Activated gamma-delta T cell treated with Interleukin-2 at 50 U/mL for 16 hours (primary cell): Measurements from ENCODE around the gene VRK2.
"Not testable (repeated sequence)": the region's sequence is repeated elsewhere in the genome, so short reads cannot be mapped to it uniquely, and the experiment has no call there.

ENCODE experiments used
- DNase-seq: peaks from one replicate; pipeline ENCODE4 v3.0.0-alpha.2; 2020

VRK2 gene

GRCh38 chr2:58110765-58111164 is 64.2 kb downstream of the VRK2 start:
- DNase-seq = no peak

GRCh38 chr2:58113563-58113962 is 67.0 kb downstream of the VRK2 start:
- not testable (repeated sequence) for DNase-seq

GRCh38 chr2:58120626-58121229 is 74.1 kb downstream of the VRK2 start:
- DNase-seq = no peak

- DNase-seq = no peak
Observed at GRCh38 chr2:58122040-58122439, 75.4 kb downstream of the VRK2 start.

DNA sequence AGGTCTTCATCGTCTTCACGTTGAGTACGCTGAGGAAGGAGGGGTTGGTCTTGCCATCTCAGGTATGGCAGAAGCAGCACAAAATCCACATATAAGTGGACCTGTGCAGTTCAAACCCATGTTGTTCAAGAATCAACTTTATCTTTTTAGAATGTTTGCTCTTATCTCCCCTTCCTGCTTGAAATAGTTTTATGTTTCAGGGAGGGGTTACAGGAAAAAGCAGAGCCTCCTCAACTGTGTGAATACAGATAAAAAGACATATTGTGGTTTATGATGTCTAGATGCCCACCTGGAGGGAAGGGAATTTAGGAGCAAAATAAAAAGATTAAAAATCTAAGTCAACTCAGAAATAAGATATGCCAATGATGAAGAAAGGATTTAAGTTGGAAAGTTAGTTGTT is 75.9 kb downstream of the VRK2 start:
- no peak for DNase-seq

DNA sequence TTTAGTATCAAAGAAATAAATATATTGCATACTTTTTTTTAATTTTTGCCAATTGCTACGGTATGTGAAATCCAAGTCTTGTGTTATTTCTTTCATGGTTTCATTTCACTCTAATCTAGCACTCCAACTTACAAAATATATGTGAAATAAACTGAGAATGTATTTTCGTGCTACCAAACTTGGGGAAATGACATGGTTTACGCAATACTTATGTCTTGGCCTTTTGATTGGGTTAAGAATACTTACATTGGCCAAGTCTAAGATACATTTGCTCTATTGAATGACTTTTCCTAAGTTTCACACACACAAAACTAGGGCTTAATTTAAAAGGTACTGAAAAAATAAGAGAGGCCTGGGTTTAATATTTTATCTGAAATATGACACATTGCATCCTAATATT is 80.5 kb downstream of the VRK2 start:
- no peak for DNase-seq

GRCh38 chr2:58130238-58130637 is 83.6 kb downstream of the VRK2 start:
- no peak for DNase-seq

DNA sequence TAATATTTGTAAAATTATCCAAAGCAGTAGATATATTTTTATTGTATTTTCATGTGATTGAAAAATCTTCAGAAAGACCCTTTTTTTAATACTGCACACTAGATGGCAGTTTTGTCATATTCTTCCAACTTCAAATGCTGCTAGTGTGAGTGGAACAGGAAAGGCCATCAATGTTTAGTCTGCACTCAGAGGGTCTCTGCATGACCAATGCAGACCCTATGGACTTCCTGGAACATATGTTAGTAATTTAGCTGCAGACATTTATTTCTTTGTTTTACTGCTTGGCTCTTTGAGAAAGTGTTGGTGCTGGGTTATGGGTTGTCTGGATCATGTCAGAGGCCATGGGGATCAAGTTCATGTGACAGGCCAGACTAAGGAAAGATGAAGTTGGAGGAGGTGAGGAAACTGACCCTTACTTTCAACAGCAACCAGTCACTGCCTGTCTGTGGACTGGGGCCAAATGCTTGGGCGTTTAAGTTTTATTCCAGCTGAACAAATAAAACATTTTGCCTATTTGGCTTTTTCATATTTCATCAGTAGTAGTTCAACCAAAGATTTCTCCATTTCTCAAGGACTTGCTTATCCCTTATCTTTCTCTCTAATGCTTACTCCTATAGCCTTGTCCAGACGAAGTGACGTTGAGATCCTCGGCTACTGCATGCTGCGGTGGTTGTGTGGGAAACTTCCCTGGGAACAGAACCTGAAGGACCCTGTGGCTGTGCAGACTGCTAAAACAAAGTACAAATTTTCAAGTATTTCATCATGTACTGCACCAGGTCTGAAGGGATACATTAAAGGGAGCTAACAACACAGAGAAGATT is 84.8 kb downstream of the VRK2 start:
- DNase-seq = no peak

DNA sequence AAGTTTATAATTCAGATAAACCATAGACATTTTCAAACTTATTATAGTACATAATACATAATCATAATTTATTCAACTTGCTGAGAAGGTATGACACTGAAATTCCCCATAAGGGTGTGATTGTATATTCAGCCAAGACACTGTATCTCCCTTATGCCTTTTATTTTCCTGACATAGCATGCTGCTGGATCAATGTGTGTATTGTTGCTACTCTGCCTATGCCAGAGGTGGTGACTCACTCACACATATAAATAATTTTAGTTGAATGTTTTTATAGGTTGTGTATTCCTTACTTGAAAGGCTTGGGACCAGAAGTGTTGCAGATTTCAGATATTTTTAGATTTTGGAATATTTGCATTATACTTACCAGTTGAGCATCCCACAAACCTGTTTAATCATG is 86.8 kb downstream of the VRK2 start:
- no peak for DNase-seq

GRCh38 chr2:58135861-58136260 is 89.3 kb downstream of the VRK2 start:
- no peak for DNase-seq

- DNase-seq = no peak
Observed at GRCh38 chr2:58137221-58137620, 90.6 kb downstream of the VRK2 start.

DNA sequence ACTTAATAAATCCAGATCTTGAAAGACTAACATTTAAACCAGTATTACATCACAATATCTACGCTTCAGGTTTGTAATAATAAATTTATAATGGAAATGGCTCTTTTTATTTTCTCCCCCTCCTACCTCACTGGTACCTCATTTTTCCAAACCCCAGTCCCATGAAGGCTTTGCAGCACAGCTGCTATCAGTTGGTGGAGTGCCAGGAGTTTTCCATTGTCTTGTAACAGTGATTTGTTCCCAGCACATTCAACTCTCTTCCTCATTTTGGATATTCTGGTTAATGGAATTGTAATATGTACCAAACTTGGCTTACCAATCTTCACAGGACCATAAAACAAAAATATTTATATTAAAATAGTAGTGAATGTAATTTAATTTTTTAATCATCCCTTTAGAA is 91.2 kb downstream of the VRK2 start:
- DNase-seq = no peak

DNA sequence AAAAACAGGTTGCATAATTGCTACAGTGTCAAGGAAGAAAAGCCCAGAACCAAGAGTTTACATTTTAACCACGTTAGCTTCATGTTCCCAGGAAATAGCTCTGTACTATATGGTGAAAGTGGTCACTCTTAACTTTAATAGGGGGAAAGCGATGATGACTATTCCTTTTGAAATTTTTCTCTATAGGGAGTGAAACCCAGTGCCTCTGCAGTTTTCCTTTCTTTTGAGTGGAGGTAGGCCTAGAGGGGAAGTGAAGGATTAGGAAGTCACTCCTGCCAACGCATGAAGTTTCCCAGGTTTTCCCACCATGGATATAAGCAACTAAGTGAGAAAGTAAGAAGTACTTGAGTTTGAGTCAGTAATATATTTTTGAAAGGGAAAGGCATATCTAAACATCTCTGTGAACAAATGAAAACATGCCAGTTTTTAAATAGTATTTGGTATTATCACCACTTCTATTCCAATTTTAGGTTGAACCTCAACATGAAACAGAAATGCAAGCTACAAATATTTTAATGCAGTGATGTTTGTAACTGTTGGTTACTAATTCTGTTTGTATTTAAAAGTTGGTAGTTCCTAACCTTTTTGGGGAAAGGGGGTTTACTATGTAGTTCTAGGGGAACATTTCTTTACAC is 91.9 kb downstream of the VRK2 start:
- no peak for DNase-seq

DNA sequence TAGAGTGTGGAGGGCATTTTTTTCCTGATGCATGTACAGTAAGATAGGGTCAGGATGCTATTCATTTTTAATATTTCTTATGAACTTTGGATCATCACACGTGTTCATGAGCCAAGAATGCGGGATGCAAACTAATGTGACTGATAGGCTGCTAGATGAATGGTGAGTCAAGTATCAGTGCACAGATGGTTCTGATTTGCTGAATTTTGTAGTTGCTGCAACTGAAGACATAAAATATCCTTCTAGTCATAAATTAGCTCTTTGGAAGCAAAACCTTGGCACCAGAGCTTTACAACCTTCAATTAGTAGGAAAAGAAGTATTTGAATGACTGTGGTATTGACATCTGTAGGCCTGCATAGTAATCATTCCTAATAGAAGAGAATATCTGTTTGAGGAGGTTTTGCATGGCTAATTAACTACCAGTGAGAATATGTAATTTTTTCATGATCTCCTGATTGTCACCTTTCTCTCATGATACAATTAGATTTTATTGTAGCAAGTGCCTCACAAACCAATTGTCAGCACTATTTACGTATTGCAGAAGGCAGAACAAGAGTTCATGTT is 94.0 kb downstream of the VRK2 start:
- no peak for DNase-seq

DNA sequence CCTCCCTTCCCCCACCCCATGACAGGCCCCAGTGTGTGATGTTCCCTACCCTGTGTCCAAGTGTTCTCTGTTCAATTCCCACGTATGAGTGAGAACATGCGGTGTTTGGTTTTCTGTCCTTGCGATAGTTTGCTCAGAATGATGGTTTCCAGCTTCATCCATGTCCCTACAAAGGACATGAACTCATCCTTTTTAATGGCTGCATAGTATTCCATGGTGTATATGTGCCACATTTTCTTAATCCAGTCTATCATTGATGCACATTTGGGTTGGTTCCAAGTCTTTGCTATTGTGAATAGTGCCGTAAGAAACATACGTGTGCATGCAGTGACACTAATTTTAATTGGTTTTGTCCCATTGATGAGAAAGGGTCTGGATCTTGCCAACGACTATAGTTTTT is 99.2 kb downstream of the VRK2 start:
- DNase-seq = not testable (repeated sequence)

DNA sequence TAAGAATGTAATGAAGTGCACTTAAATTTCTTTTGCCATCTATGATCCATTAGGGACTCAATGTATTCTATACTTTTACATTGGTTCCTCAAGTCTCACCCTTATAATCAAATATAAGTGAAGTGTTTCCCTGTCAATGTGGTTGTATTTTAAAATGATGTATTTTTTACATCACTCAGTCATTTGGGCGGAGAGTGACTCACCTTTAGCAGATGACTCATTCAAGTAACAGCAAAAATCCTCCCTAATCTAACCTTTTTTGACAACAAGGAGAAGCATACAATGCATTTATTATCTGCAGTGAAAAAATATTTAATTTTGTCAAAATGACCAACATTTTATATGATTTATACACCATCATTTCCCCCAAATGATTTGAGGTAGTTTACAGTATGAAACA is 100.1 kb downstream of the VRK2 start:
- DNase-seq = no peak

DNA sequence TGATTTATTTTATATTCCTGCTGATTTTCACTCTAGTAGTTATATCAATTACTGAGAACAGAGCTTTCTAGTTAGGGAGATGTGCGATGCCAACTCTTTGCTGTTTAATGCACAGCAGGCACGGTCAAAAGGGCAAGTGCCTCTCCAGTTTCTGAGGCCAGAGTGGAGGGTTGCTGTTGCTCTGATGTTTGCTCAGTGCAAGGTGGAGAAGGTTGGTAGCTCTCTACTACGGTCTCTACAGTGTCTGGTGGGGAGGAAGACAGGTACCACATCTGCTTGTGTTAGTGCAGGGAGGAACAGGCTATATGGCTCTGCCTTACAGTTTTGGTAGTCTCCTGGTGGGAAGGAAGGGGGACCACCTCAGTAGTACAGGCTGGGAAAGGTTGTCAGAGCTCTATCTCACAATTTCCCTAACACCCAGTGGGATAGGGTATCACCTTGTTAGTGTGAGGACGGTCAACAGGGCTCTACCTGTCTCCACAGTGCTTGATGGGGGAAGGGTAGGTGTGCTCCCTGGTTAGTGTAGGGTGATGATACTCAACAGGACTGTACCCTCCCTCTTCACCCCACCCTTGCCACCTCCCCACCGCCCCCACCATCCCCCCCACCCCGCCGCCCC is 108.7 kb downstream of the VRK2 start:
- DNase-seq = no peak

- no peak for DNase-seq
Observed at GRCh38 chr2:58156780-58157179, 110.2 kb downstream of the VRK2 start.

DNA sequence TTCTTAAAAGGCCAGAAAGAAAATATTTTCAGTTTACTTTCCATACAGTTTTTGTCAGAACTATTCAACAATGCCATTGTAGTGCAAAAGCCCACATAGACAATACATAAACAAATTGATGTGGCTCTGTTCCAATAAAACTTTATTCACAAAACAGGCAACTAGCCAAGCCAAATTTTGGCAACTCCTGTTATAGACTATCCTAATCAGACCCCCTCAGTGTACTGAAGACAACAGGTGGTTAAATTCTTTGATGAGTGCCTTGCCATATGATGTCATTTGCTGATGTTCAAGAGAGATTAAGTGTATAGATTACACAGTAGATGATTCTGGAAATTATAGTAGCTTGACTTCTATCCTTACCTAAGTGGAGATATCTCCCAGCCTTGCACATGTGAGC is 111.1 kb downstream of the VRK2 start:
- DNase-seq = no peak

DNA sequence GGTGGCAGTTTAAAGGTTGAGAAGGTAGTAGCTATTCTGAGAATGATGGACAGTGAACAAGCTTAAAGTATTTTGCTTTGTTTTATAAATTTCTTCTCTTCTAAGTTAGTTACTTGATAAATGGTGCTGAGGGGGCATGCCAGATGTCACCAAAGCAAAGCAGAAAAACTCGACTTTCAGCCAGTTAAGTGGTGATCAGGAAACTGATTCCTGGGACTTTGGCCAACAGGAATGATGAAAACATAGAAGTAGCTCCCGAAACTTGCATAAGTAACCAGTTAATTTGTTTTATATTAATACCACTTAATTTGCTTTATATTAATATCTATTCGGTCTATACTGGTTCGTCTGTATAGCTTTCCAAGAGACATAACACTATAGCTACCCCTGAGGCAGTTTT is 111.9 kb downstream of the VRK2 start:
- DNase-seq = no peak

DNA sequence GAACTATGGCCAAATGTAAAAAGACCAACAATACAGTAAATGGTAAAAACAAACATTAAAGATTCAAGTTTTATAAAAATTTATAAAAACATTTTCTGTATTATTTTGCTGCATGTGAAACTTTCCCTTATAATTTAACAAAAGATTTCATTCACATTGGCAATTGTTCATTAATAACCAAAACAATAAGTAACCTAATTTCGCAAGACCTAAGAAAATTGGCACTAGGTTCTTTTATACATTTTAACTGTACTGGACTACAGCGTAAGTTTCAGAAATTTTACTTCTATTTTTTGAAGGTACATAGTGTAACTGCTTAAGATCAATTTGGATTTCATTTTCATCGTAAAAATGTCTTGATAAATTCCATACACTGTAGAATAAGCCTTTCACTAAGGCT is 117.3 kb downstream of the VRK2 start:
- no peak for DNase-seq

DNA sequence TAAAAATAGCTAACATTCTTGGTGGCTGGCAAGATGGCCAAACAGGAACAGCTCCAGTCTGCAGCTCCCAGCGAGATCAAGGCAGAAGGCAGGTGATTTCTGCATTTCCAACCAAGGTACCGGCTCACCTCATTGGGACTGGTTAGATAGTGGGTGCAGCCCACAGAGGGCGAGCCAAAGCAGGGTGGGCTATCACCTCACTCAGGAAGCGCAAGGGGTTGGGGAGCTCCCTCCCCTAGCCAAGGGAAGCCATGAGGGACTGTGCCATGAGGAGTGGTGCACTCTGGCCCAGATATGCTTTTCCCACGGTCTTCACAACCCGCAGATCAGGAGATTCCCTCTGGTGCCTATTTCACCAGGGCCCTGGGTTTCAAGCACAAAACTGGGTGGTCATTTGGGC is 121.5 kb downstream of the VRK2 start:
- not testable (repeated sequence) for DNase-seq

GRCh38 chr2:58169845-58170244 is 123.2 kb downstream of the VRK2 start:
- DNase-seq = not testable (repeated sequence)
